HepG2 (cell line): ENCODE data around the gene UBE2R2. TPM values are rescaled to one million over a fixed set of nuclear protein-coding genes. Genes with fewer than 3 reads are reported as not detected.

ENCODE experiments used
- ATAC-seq: fragments of 200-7000 bp; cut with Tn5 transposase; 3 replicates; pipeline ENCODE4 v1.9.1; 2020; ENCODE audit warnings: mild to moderate bottlenecking, moderate library complexity
- BruUV-seq: library from RNA; stranded (reverse); fragments of 400-500 nt; replicated peaks from 2 replicates; lab custom pipeline; 2021; lab: Mats Ljungman, UMichigan
- CTCF ChIA-PET: fragments of 300-600 bp; formaldehyde crosslinking; extraction: SDS; loops from one replicate; lab custom pipeline; 2021; ENCODE audit warnings: low total read pairs, inconsistent platforms, low intra/inter-chr PET ratio; lab: Yijun Ruan, JAX
- POLR2A ChIA-PET: fragments of 350-600 bp; sonication (Branson Sonifier 250); formaldehyde crosslinking; loops from one replicate; lab custom pipeline; 2020; ENCODE audit warnings: antibody characterized with exemption, inconsistent platforms; lab: Yijun Ruan, JAX
- DNase-seq: peaks from one replicate; pipeline ENCODE4 v3.0.0-alpha.2; 2015; ENCODE audit warnings: low spot score
- FAIRE-seq: peaks from 3 replicates; lab custom pipeline; 2011; peaks lifted over from hg19 to GRCh38; lab: Jason Lieb, UNC
- H2AFZ ChIP-seq: one replicate; pipeline ENCODE4 v1.6.1; 2011; ENCODE audit warnings: low read length, inconsistent platforms
- H3K27ac ChIP-seq: fragments of 300-600 bp; 3 replicates; pipeline ENCODE4 v1.8.0; 2011; ENCODE audit warnings: mixed run types, mild to moderate bottlenecking, mixed read lengths, low read length, inconsistent platforms; ENCODE audit not compliant: insufficient read depth; ENCODE audit errors: extremely low read length
- H3K27me3 ChIP-seq, 2 experiments: fragments of 200-600 bp in 1 of 2; 2 replicates in 1 of 2; 3 replicates in 1 of 2; pipeline versions ENCODE4 v1.6.0 to v1.8.0; 2011; ENCODE audit warnings: low read length in 2 of 2, mild to moderate bottlenecking in 2 of 2, moderate library complexity in 2 of 2, inconsistent platforms in 1 of 2; ENCODE audit not compliant: insufficient read depth in 2 of 2, control insufficient read depth in 1 of 2
- H3K36me3 ChIP-seq, 2 experiments: fragments of 200-600 bp in 1 of 2; replicated peaks in 1 of 2; 2 replicates in 1 of 2; 3 replicates in 1 of 2; pipeline versions ENCODE4 v1.5.1 to v1.8.0; 2011; ENCODE audit warnings: low read length in 2 of 2, inconsistent platforms in 1 of 2; ENCODE audit not compliant: insufficient read depth in 2 of 2, control insufficient read depth in 1 of 2
- H3K4me1 ChIP-seq: 2 replicates; pipeline ENCODE4 v1.5.1; 2012; ENCODE audit warnings: low read length, inconsistent platforms; ENCODE audit not compliant: insufficient read depth
- H3K4me2 ChIP-seq: 2 replicates; pipeline ENCODE4 v1.6.0; 2011; ENCODE audit warnings: low read depth, low read length, inconsistent platforms
- H3K4me3 ChIP-seq, 3 experiments: fragments of 200-600 bp in 1 of 3; sonication (generic), shearing (Covaris generic) in 1 of 3; replicated peaks in 1 of 3; 2 replicates each; pipeline ENCODE4 v1.5.1; 2011 to 2016; ENCODE audit warnings: low read length in 3 of 3, inconsistent platforms in 2 of 3, low read depth in 2 of 3, mild to moderate bottlenecking in 2 of 3, control low read depth in 1 of 3, mixed read lengths in 1 of 3; ENCODE audit not compliant: insufficient read depth in 1 of 3
- H3K79me2 ChIP-seq: one replicate; pipeline ENCODE4 v1.6.1; 2011; ENCODE audit warnings: low read length, inconsistent platforms; ENCODE audit not compliant: insufficient read depth
- H3K9ac ChIP-seq: 2 replicates; pipeline ENCODE4 v1.6.0; 2011; ENCODE audit warnings: mild to moderate bottlenecking, low read depth, low read length, inconsistent platforms; ENCODE audit not compliant: insufficient read depth
- H3K9me3 ChIP-seq: 2 replicates; pipeline ENCODE4 v1.5.1; 2012; ENCODE audit warnings: mild to moderate bottlenecking, low read length
- H4K20me1 ChIP-seq: 2 replicates; pipeline ENCODE4 v1.6.0; 2011; ENCODE audit warnings: inconsistent platforms, mild to moderate bottlenecking, low read length, moderate library complexity; ENCODE audit not compliant: insufficient read depth
- ARNT2 ChIP-seq: sonication (generic); formaldehyde crosslinking; IDR thresholded peaks from 2 replicates; pipeline ENCODE4 v1.8.0; 2022; ENCODE audit warnings: mild to moderate bottlenecking, low read depth, missing genetic modification reagents, moderate library complexity
- CBX5 ChIP-seq: sonication (generic); formaldehyde crosslinking; IDR thresholded peaks from 2 replicates; pipeline ENCODE4 v1.4.0; 2020; ENCODE audit warnings: missing genetic modification reagents, borderline replicate concordance
- HOXA3 ChIP-seq: sonication (generic); formaldehyde crosslinking; IDR thresholded peaks from 2 replicates; pipeline ENCODE4 v1.5.0; 2020; ENCODE audit warnings: missing genetic modification reagents
- NFKB2 ChIP-seq: sonication (generic); formaldehyde crosslinking; IDR thresholded peaks from 2 replicates; pipeline ENCODE4 v1.4.0; 2020; ENCODE audit warnings: missing genetic modification reagents, borderline replicate concordance
- PHF8 ChIP-seq: sonication (generic); formaldehyde crosslinking; IDR thresholded peaks from 2 replicates; pipeline ENCODE4 v1.5.0; 2020; ENCODE audit warnings: missing genetic modification reagents
- SRSF1 ChIP-seq: fragments of 200-400 bp; formaldehyde crosslinking; optimal IDR thresholded peaks from 2 replicates; pipeline ENCODE3; 2017; ENCODE audit warnings: mild to moderate bottlenecking, low read depth, low read length, moderate library complexity
- ZNF276 ChIP-seq: sonication (generic); formaldehyde crosslinking; IDR thresholded peaks from 2 replicates; pipeline ENCODE4 v1.4.0; 2020; ENCODE audit warnings: mild to moderate bottlenecking, low read depth, missing genetic modification reagents
- ZNF883 ChIP-seq: sonication (generic); formaldehyde crosslinking; IDR thresholded peaks from 2 replicates; pipeline ENCODE4 v1.5.1; 2020; ENCODE audit warnings: mild to moderate bottlenecking, missing genetic modification reagents; ENCODE audit errors: not compliant biosample characterization
- ZUFSP ChIP-seq: sonication (generic); formaldehyde crosslinking; IDR thresholded peaks from 2 replicates; pipeline ENCODE4 v1.9.0; 2021; ENCODE audit warnings: missing genetic modification reagents, mild to moderate bottlenecking, borderline replicate concordance
- WGBS: methylation state at CpG from one replicate; pipeline ENCODE4 v1.1.6; 2017; ENCODE audit warnings: low lambda C conversion rate; 5-methylcytosine and 5-hydroxymethylcytosine counted together
- in situ Hi-C: cut with HindIII; loops from 2 replicates; pipeline ENCODE4 v1.10.0; 2017; ENCODE audit warnings: low pct_unique_long_range_greater_than_20kb; ENCODE audit not compliant: extremely low pct_ligation_motif_present
- intact Hi-C: fragments of 100-400 bp; cut with micrococcal nuclease; formaldehyde crosslinking; loops from one replicate; pipeline ENCODE4 v1.10.0; 2022; ENCODE audit not compliant: unreplicated experiment
- polyA plus RNA-seq, 8 experiments: library from polyadenylated mRNA; depleted of rRNA in 3 of 8; stranded (reverse) in 7 of 8; unstranded in 1 of 8; fragments of >200 nt; fragmentation: Illumina TruSeq in 4 of 8; extraction: Trizol in 4 of 8; gene quantifications; 2 replicates each; pipeline versions ENCODE4 v1.2.1 to v1.2.3, GENCODE V29; 2011 to 2016; ENCODE audit warnings: low read depth in 4 of 8, missing spikeins in 1 of 8, mixed read lengths in 1 of 8; ENCODE audit not compliant: insufficient read depth in 1 of 8
- total RNA-seq, 5 experiments: library from RNA; depleted of rRNA; stranded (reverse); fragments of >200 nt; fragmentation: Illumina TruSeq; extraction: Trizol; gene quantifications; 2 replicates each; pipeline ENCODE4 v1.2.3, GENCODE V29; 2016; ENCODE audit warnings: low read depth in 1 of 5

The UBE2R2 gene
- total and polyA plus RNA-seq, 2 of the 13 experiments (the other 11 are each of a cell fraction or from before 2014, with no cell fraction given) = 14.8 to 20.9 TPM

- Histone ChIP-seq H3K4me2 (no peak overlapping the region), H3K36me3 (peaks cover 3 to 7% of the 10 kb centered on the region in 2 experiments; a peak in 1 of 5 replicates), H3K9ac (no peak overlapping the region), H3K4me1 (peaks cover 76% of the 10 kb centered on the region), H4K20me1 (peaks cover 70% of the 10 kb centered on the region), H3K4me3 (no peak overlapping the region), H3K27ac (peak overlapping the region; percentile 54), H3K79me2 (peaks cover 96% of the 10 kb centered on the region), H2AFZ (no peak overlapping the region), H3K9me3 (no peaks in the 10 kb centered on the region), H3K27me3 (no peaks in the 10 kb centered on the region)
- in situ Hi-C loops = loop anchor here (5.0 kb wide), 1 partner anchor 34 kb away; the partner anchor contains the start of gene UBE2R2
- no TSS peak for BruUV-seq
- DNase-seq (no peak), FAIRE-seq (no peak), ATAC-seq (no peak)
- TF ChIP-seq SRSF1 = no peak
- no peak for TF ChIP-seq ARNT2 (CRISPR knock-in tag)
- no peak for TF ChIP-seq ZNF883 (CRISPR knock-in tag)
- TF ChIP-seq ZUFSP (CRISPR knock-in tag) = no peak
- TF ChIP-seq CBX5 (CRISPR knock-in tag) = no peak
- TF ChIP-seq PHF8 (CRISPR knock-in tag) = no peak
- TF ChIP-seq ZNF276 (CRISPR knock-in tag) = no peak
- no peak for TF ChIP-seq HOXA3
- no peak for TF ChIP-seq NFKB2 (CRISPR knock-in tag)
- CTCF ChIA-PET = interaction anchor here (1.9 to 2.4 kb wide), 3 partner anchors 38 to 113 kb away, joined by 8 to 27 read pairs (median 10); no protein-coding TSS in a partner anchor
- WGBS = 75% methylated on average over 1 of the region's 1 CpG
- intact Hi-C loops = no loop called here
- POLR2A ChIA-PET = no interaction called here
Observed at GRCh38 chr9:33851301-33851700, 34.3 kb downstream of the UBE2R2 start.
